SK-N-MC (cell line): ENCODE data around the gene MLST8.

ENCODE experiments used
- EZH2 ChIP-seq: fragments of 200-600 bp; sonication (generic); IDR thresholded peaks from one replicate; pipeline ENCODE4 v1.6.1; 2017; ENCODE audit warnings: antibody characterized with exemption
- POLR2AphosphoS5 ChIP-seq: IDR thresholded peaks from 2 replicates; pipeline ENCODE4 v1.6.1; 2012; ENCODE audit warnings: mild to moderate bottlenecking, low read depth, low read length, borderline replicate concordance

DNA sequence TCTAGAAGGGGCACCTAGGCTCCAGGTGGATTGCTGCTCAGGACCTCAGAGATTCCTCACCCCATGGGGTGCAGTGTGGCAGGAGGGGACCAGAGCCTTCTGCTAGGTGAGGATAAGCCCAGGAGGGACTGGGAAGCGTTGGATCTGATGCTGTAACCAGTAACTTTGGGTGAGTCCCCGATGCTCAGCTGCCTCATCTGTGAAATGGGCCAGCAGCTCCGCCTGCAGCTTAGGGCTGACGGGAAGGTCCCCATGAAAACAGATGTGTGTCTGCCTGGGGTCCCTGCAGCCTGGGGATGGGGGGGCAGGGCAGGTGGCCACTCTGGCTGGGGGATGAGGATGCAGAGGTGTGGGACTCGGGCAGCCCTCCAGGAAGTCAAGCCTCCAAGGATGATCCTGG, 6.2 kb upstream of the MLST8 start:
- TF ChIP-seq POLR2AphosphoS5 (no peak), EZH2 (no peak)
